Stimulated activated CD8-positive, alpha-beta memory T cell treated with anti-CD3 and anti-CD28 coated beads, Interleukin-2, amount 100 ng/mL, for 1 hour (primary cell): ENCODE results near the gene MARCHF3.

ENCODE experiments used
- DNase-seq, 2 donors: peaks; one replicate each; pipeline ENCODE4 v3.0.0-alpha.2; 2020; ENCODE audit warnings: low read depth in 2 of 2

MARCHF3 gene

DNA sequence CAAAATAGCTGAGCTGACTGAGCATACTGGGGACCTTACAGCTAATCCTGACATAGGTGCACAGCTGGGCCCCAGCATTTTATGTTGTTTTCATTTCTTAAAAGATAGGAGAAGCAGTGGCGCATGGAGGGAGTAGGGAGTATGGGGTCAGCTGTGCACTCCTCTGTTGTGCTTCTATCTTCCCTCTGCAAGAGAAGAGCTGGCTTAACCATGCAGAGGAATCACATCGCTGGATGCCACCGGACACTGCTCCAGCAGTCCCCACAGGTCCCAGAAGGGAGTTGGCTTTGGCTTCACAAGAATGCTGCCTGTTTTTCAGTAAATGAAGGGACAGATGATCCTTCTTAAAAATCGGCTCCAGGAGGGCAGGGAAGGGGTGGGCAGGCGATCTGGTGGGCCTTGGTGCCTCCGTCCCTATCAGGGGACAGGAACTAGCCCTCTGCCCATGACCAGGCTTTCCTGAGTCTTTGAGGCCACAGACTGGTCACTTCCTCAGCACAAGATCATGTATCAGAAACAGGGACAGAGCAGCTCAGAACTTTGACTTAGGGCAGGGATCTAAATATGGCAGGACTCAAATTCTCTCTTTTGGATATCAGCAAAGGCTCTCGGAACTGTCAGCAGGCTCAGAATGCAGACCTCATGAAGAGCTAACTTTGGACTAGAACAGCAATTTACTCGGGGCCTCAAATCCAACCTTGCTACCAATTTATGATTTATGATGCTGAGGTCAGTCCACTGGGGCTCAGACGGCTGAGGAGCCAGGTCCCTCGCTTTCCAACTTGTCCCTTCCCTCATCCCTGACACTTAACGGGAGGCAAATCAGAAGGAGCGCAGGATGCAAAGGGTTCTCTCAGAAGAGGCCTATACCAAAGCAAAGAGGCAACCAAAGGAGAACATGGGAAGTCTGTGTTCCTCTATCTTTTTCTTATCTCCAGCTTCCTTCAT lies 47.2 kb downstream of the MARCHF3 start:
- no peak for DNase-seq

DNA sequence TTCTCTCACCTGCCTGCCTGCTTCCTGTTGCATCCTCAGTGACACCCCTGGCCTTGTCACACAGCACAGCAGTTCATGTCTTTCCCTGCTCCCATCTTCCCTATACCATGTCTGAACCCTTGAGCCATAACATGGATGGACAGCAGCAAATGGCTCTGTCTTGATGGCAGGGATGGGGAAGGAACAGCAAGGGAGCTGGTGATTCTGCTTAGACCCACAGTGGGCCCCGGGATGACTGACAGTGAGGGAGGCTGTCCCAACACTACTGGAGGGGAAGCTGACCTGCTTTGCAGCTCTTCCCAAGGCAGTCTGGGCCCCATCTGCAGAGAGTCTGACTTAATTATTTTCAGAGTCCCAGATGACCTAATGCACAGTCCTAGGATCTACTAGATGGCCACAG lies 48.2 kb downstream of the MARCHF3 start:
- no peak for DNase-seq

GRCh38 chr5:126981701-126982100 lies 48.7 kb downstream of the MARCHF3 start:
- DNase-seq = no peak

GRCh38 chr5:126981222-126981621 lies 49.1 kb downstream of the MARCHF3 start:
- no peak for DNase-seq

DNA sequence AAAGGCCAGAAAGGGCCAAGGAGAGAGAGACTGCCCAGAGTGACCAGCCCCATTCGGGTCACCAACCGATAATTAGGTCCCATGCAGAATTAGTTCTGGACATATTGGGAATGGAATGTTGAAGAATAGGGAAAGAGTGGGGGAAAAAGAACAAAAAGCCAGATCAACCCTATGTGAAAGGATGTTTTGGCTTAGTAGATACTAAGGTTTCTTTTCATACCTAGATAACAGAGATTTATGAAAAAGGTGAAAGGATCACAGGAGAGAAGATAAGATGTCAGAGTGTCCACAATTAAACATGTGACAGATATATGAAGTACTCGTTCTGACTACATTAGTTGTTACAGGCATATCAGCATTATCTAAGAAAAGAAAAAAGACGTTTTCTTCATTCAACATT lies 52.1 kb downstream of the MARCHF3 start:
- no peak for DNase-seq

DNA sequence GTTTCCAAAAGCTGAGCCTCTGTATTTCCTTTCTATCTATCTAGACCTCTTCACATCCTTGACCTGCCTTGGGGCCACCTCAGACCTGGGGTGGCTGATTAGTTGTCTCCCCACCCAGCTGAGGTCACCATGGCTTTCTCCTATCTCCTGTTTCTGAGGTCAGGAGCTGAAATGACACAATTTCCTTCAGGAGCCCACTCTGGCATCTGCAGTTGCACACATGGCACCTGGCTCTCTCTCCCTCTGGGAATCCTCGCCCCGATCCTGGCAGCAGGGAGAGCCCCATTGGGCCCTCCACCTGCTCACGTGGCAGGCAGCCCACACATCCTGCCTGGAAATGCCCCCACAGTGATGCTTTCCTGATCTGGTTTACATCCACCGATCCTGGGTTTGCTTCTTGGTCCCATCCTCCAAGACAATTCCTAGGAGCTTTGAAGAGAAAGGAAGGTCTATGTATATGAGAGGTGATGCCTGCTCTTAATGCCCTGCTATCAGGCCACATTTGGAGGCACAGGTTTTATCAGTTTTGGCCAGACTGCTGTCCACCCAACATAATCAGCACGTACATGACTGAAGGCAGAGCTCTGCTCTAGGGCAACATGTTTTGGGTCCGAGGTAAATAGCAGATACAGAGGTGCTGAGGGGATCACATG lies 53.7 kb downstream of the MARCHF3 start:
- no peak for DNase-seq

GRCh38 chr5:126975796-126976195 lies 54.6 kb downstream of the MARCHF3 start:
- no peak for DNase-seq

GRCh38 chr5:126973193-126973592 lies 57.2 kb downstream of the MARCHF3 start:
- DNase-seq = no peak

GRCh38 chr5:126972062-126972895 lies 58.1 kb downstream of the MARCHF3 start:
- peak in 1 of 2 donors; percentile 17 for DNase-seq

DNA sequence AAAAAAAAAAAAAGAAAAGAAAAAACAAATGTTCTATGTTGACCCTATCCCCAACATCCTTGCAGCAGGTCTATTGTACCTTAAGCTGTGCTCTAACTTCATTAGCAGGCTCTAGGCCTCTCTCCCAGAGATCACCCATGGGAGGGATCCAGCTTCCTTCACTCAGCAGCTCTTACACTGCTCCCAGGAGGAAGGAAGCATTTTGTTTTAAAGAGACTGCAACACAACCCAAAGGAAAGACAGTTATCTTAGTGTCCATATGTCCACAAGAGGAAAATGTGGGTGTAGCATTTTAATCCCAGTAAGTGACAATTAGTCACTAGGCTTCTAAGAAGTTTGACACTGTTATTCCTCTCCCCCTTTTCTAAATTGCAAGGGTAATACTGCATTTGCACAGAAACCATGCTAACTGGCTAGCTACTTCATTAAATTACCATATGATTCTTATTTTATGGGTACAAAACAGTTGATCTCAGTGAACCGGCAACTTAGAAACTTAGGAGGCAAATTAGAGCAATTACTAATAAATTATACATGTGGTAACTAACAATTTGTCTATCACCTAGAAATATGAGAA lies 58.8 kb downstream of the MARCHF3 start:
- no peak for DNase-seq

- no peak for DNase-seq
Observed at GRCh38 chr5:126970517-126971017, 59.8 kb downstream of the MARCHF3 start.

- DNase-seq = no peak
Observed at GRCh38 chr5:126969548-126969947, 60.8 kb downstream of the MARCHF3 start.

- DNase-seq = no peak
Observed at GRCh38 chr5:126967808-126968466, 62.4 kb downstream of the MARCHF3 start.

DNA sequence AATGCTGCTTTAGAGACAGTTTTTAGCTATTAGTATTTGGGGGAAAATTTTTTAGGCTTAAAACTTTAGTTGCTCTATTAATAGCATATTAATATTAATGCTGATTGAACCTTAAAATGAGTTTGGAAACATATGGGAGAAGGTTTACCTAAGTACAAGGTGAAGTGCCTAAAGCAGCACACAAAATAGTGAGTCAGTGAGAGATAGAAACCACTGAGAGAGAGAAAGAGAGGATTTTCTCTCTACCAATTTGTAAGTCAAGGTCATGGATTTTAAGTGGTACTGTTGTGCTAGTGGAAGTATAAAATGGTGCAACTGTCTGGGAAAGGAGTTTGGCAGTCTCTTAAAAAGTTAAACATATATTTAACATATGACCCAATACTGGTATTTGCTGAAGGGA lies 64.9 kb downstream of the MARCHF3 start:
- no peak for DNase-seq

- DNase-seq = no peak
Observed at GRCh38 chr5:126965061-126965475, 65.3 kb downstream of the MARCHF3 start.

GRCh38 chr5:126963822-126964375 lies 66.5 kb downstream of the MARCHF3 start:
- no peak for DNase-seq

GRCh38 chr5:126961702-126962101 lies 68.7 kb downstream of the MARCHF3 start:
- no peak for DNase-seq

DNA sequence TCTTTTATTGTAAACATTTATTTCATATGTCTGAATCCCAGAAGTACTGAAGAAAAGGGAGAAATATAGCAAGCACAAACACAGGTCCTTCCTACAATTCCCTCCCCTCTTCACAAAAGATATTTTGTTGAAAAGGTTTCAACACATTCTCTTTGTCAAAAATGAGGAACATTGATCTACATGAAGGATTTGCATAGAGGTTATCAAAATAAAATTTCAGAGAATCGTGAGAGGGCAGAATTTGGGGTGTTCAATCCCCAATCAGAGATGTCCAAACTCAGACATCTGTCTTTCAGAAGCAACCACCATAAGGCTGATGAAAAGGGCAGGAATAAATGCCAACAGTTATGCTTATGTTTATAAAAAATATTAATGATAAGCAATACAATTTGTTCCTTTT lies 69.2 kb downstream of the MARCHF3 start:
- no peak for DNase-seq

DNA sequence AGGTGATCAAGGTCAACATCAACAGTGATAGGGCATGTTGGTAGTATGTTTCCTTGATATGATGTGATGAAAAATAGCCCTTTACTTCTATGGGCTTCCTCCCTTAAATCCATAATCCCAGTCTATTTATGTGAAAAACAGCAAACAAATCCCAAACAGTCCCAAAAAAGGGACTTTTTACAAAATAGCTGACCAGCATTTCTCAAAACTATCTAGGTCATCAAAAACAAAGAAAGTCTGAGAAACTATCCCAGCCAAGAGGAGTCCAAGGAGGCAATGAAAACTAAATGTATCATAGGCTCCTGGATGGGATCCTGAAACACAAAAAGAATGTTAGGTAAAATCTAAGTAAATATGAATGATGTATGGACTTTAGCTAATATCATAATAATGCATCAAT lies 71.2 kb downstream of the MARCHF3 start:
- no peak for DNase-seq

GRCh38 chr5:126956991-126957390 lies 73.4 kb downstream of the MARCHF3 start:
- no peak for DNase-seq

GRCh38 chr5:126954981-126955380 lies 75.4 kb downstream of the MARCHF3 start:
- no peak for DNase-seq
